Measurements from ENCODE around the gene INVS. TPM values are rescaled to one million over a fixed set of nuclear protein-coding genes. Genes with fewer than 3 reads are reported as not detected.

The INVS gene
- total and polyA plus RNA-seq, 12 donors: 1.6 to 8.0 (median 5.5) TPM

DNA sequence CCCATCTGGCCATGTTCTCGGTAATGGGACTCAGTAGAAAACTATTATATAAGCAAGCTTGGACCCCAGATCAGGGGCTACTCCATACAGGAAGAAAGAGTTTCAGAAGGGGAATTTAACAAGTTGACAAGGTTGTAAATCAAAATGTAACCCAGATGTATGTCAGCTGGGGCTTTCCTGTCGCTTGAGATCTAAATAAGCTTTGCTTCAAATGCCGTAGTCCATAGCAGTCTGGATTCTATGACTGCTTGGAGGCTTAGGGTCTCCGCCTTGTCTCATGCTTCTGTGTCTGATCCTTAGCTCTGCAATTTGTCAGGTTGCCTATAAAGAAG lies 183.3 kb downstream of the INVS start:
- ATAC-seq (no peak), DNase-seq (no peak)
- Histone ChIP-seq H3K27me3 (no peaks in the 10 kb centered on the region), H3K27ac (no peak overlapping the region), H3K9me3 (peaks cover 0 to 23% (median 0%) of the 10 kb centered on the region in 11 donors), H3K4me1 (no peaks in the 10 kb centered on the region), H3K4me3 (no peak overlapping the region), H3K36me3 (peaks cover 0 to 80% (median 29%) of the 10 kb centered on the region in 9 donors)
- intact Hi-C loops (cut with DNase I): no loop called here
- 93 to 95% methylated on average over 4 of the region's 4 CpGs for WGBS, 2 donors
- TF ChIP-seq, protein P1, sequence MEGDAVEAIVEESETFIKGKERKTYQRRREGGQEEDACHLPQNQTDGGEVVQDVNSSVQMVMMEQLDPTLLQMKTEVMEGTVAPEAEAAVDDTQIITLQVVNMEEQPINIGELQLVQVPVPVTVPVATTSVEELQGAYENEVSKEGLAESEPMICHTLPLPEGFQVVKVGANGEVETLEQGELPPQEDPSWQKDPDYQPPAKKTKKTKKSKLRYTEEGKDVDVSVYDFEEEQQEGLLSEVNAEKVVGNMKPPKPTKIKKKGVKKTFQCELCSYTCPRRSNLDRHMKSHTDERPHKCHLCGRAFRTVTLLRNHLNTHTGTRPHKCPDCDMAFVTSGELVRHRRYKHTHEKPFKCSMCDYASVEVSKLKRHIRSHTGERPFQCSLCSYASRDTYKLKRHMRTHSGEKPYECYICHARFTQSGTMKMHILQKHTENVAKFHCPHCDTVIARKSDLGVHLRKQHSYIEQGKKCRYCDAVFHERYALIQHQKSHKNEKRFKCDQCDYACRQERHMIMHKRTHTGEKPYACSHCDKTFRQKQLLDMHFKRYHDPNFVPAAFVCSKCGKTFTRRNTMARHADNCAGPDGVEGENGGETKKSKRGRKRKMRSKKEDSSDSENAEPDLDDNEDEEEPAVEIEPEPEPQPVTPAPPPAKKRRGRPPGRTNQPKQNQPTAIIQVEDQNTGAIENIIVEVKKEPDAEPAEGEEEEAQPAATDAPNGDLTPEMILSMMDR (IDR thresholded peaks at IDR 0.05): no peak

DNA sequence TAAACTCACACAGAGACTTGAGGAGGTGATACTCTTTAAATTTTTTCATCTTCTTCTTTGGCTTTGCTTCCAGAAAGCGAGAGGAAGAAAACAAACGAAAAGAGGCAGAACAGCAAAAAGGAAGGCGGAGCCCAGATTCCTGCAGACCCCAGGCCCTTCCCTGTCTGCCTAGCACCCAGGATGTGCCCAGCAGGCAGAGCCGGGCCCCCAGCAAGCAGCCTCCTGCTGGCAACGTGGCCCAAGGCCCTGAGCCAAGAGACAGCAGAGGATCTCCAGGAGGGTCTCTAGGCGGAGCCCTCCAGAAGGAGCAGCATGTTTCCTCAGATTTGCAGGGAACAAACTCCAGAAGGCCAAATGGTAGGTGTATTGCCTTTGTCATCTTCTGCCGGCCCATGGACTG lies 185.2 kb downstream of the INVS start:
- Histone ChIP-seq H3K4me3 (no peak overlapping the region), H3K36me3 (peaks cover 0 to 85% (median 36%) of the 10 kb centered on the region in 9 donors), H3K9me3 (peaks cover 0 to 35% (median 4%) of the 10 kb centered on the region in 11 donors), H3K27me3 (no peaks in the 10 kb centered on the region), H3K27ac (no peak overlapping the region), H3K4me1 (no peaks in the 10 kb centered on the region)
- TF ChIP-seq, protein P1 (IDR thresholded peaks at IDR 0.05): no peak
- intact Hi-C loops (cut with DNase I): no loop called here
- 83 to 85% methylated on average over 7 of the region's 7 CpGs for WGBS, 2 donors
- no peak for ATAC-seq
- no peak for DNase-seq

DNA sequence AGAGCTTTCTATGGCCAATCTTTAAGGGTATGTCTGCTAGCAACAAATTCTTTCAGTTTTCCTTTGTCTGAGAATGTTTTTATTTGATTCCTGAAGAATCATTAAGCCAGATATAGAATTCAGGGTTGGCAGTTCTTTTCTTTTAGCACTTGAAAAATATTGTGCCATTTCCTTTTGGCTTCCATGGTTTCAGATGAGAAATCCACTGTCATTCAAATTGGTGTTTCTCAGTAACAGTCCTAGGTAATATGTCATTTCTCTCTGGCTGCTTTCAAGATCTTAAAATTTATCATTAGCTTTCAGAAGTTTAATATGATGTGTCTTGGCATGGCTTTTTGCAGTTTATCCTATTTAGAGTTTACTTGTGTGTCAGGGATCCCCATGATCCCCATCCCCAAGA lies 186.0 kb downstream of the INVS start:
- intact Hi-C loops (cut with DNase I): no loop called here
- Histone ChIP-seq H3K27ac (no peak overlapping the region), H3K9me3 (peaks cover 0 to 35% (median 4%) of the 10 kb centered on the region in 11 donors), H3K27me3 (no peaks in the 10 kb centered on the region), H3K4me1 (no peaks in the 10 kb centered on the region), H3K36me3 (peaks cover 0 to 85% (median 36%) of the 10 kb centered on the region in 9 donors), H3K4me3 (no peak overlapping the region)
- DNase-seq (no peak), ATAC-seq (no peak)
- TF ChIP-seq, protein P1 (IDR thresholded peaks at IDR 0.05): no peak

DNA sequence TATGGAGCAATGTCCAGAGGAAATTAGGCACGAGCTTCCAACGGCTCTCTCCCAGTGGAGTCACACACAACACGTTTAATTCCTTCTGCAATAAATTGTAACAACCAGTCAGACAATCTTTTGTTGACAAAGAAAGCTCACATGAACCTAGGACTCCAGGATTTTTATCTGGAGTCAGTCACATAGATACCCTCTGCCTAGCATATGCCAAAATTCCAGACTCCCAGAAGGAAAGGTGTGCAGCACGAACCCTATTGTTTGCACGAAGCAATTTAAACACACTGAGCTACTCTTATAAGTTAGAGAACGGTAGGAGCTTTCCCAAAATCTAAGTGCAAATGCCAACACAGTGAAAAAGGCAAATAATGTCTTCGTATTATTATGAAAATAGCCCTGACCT lies 186.6 kb downstream of the INVS start:
- intact Hi-C loops (cut with DNase I): no loop called here
- DNase-seq (no peak), ATAC-seq (no peak)
- Histone ChIP-seq H3K4me1 (no peaks in the 10 kb centered on the region), H3K27me3 (no peaks in the 10 kb centered on the region), H3K36me3 (peaks cover 0 to 90% (median 36%) of the 10 kb centered on the region in 9 donors), H3K4me3 (no peak overlapping the region), H3K9me3 (peaks cover 0 to 35% (median 4%) of the 10 kb centered on the region in 11 donors), H3K27ac (no peak overlapping the region)
- 97% methylated on average over 7 of the region's 7 CpGs for WGBS, 2 donors
- TF ChIP-seq, protein P1 (IDR thresholded peaks at IDR 0.05): no peak

Data from heart right ventricle (tissue), 16 donors.